GM18951 (cell line): ENCODE results near the gene VTA1.
"Not testable (repeated sequence)": the region's sequence is repeated elsewhere in the genome, so short reads cannot be mapped to it uniquely, and the experiment has no call there.

Experiments used
- POLR2A ChIP-seq: IDR thresholded peaks from 4 replicates; pipeline ENCODE4 v1.6.1; 2011; ENCODE audit warnings: mild to moderate bottlenecking; ENCODE audit not compliant: insufficient read length, insufficient read depth; ENCODE audit errors: extremely low read depth
- in situ Hi-C: fragments of 300-500 bp; cut with MboI; formaldehyde crosslinking; loops from one replicate; pipeline ENCODE4 v1.12.0; 2022; ENCODE audit warnings: low sequenced_read_pairs, mixed read lengths, inconsistent platforms; ENCODE audit not compliant: unreplicated experiment

Gene VTA1

GRCh38 chr6:142222022-142222421 lies 75.0 kb downstream of the VTA1 start:
- TF ChIP-seq POLR2A, result no peak

GRCh38 chr6:142223938-142224337 lies 76.9 kb downstream of the VTA1 start:
- TF ChIP-seq POLR2A, result no peak
- in situ Hi-C loops, result no loop called here

More at GRCh38 chr6:142222022-142222421, 75.0 kb downstream of the VTA1 start:
- in situ Hi-C loops, result no loop called here

- in situ Hi-C loops, result no loop called here
- no peak for TF ChIP-seq POLR2A
Observed at GRCh38 chr6:142225115-142225514, 78.1 kb downstream of the VTA1 start.

GRCh38 chr6:142225552-142225951 lies 78.5 kb downstream of the VTA1 start:
- in situ Hi-C loops, result no loop called here

GRCh38 chr6:142226731-142227130 lies 79.7 kb downstream of the VTA1 start:
- no peak for TF ChIP-seq POLR2A
- in situ Hi-C loops, result no loop called here

More at GRCh38 chr6:142225552-142225951, 78.5 kb downstream of the VTA1 start:
- no peak for TF ChIP-seq POLR2A

- in situ Hi-C loops, result not testable (repeated sequence)
Observed at GRCh38 chr6:142229518-142230270, 82.6 kb downstream of the VTA1 start.

- in situ Hi-C loops, result not testable (repeated sequence)
Observed at GRCh38 chr6:142232206-142233044, 85.4 kb downstream of the VTA1 start.

- in situ Hi-C loops, result no loop called here
- TF ChIP-seq POLR2A, result no peak
Observed at GRCh38 chr6:142233945-142234682, 87.1 kb downstream of the VTA1 start.

GRCh38 chr6:142235272-142235671 lies 88.2 kb downstream of the VTA1 start:
- in situ Hi-C loops, result no loop called here
- TF ChIP-seq POLR2A, result no peak

GRCh38 chr6:142235791-142236190 lies 88.7 kb downstream of the VTA1 start:
- in situ Hi-C loops, result no loop called here
- no peak for TF ChIP-seq POLR2A

GRCh38 chr6:142236691-142237090 lies 89.6 kb downstream of the VTA1 start:
- no peak for TF ChIP-seq POLR2A
- in situ Hi-C loops, result no loop called here

GRCh38 chr6:142238881-142239280 lies 91.8 kb downstream of the VTA1 start:
- in situ Hi-C loops, result no loop called here
- no peak for TF ChIP-seq POLR2A

- TF ChIP-seq POLR2A, result no peak
- in situ Hi-C loops, result no loop called here
Observed at GRCh38 chr6:142240179-142240578, 93.1 kb downstream of the VTA1 start.

GRCh38 chr6:142241061-142241460 lies 94.0 kb downstream of the VTA1 start:
- in situ Hi-C loops, result no loop called here
- no peak for TF ChIP-seq POLR2A

GRCh38 chr6:142242269-142242668 lies 95.2 kb downstream of the VTA1 start:
- no peak for TF ChIP-seq POLR2A
- in situ Hi-C loops, result no loop called here
